ENCODE data around the gene TDRD7.

TDRD7 gene

GRCh38 chr9:97511655-97512427 lies 99.9 kb downstream of the TDRD7 start:
- DNase-seq = no peak

DNA sequence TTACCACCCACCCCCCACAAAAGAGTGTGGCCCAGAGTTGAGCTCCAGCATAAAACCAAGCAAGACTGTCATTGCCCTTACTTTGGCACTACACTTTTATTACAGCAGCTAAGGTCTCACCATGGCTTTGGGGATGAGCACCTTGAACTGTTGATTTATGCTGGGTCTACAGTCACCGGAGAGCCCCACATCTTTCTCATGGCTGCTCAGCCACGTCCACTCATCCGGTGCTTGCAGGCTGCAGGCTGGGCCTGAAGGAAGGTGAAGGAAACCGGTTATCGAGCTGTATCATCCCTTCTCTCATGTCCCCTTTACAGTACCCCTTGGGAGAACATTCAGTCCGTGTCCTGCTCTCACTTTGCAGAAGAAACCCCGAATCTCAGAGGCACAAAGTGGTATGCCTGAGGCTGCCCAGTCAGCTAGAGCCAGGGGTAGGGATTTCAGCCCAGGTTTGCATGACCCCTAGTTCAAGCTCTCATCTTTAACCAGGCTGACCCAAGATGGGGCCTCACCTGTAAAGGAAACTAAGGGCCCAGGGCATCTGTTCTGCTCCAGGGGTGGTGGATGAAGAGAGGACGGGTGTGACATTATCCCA lies 101.2 kb downstream of the TDRD7 start:
- no peak for DNase-seq

DNA sequence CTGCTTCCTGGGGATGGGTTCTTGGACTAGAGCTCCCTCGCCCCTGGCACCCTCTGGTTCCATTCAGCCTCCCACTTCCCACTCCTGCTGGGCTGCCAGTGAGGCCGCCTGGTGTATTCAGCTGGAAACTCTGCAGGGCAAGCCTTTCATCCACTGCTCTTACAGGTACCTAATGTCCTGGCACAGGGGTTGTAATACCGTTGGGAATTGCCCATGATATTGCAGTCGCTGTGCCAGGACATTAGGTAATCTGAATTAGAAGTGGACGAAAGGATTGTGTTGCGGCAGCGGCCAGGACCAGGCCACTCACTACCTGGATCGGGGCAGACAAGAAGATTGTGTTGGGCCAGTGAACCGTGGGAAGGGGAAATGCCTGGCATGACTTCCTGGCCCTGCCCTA lies 102.6 kb downstream of the TDRD7 start:
- DNase-seq = no peak

DNA sequence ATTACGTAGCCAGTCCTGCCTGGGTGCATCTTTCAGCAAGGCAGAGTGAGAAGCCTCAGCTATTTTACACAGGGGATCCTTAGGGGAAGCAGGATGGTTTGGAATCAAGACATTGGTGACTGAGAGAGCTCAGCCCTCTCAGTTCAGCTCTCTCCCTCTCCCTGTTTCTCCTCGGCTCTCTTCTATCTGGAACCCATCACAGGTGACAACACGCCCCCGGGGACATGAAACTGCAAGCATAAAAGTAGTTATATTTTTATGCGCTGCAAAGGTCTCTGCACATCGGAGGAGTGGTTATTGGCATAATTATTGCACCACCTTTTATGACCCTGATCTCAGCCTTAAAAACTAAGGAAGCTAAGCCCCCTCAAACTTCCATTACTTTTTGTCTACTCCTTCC lies 103.8 kb downstream of the TDRD7 start:
- DNase-seq = no peak

DNA sequence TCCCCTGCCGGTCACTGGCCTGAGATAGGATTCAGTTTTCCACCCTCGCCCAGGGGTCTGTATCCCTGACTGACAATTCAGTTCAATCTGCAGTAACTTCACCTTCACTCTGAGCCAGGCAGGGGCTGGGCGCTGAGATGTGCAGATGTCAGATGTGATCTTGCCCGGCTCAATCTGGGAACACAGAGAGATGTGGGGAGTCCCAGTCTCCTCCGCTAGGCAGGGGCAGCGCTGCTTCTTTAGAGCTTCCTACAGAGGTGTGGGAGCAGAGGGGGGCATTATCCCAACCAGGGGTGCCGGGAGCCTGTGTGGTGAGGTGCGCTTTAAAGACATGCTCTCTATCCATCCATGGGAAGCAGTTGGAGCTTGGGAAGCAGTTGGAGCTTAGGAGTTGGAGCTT lies 104.2 kb downstream of the TDRD7 start:
- DNase-seq = no peak

GRCh38 chr9:97517331-97518089 lies 105.6 kb downstream of the TDRD7 start:
- no peak for DNase-seq

DNA sequence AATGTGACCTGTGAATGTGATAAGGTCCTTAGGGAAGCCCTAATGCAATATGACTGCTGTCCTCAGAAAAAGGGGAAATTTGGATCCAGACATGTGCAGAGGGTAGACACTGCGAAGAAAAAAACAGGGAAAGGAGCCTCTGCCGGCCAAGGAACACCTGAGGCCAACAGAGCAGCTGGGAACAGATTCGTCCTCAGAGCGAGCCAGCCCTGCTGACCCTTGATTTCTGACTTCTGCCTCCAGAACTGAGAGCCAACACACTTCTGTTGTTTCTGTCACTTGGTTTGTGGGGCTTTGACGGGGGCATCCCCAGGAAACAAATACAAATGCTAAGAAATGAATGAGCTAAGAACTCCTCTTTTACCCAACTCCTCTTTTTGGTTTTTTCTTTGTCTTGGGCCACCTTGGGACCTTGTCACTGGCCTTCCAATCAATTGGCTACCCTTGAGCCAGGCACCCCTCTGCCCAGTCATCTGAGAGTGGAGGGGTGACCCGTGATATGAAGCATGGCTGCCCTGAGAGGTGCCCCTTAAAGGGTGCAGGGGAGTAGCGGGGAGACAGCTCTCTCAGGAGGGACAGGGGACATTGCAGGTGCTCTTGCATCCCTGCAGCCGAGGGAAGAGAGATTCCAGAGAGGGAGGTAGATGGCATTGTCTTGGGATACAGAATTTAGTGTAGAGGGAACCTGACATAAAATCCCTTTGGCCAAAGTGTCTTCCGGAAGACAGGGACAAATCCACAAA lies 106.4 kb downstream of the TDRD7 start:
- no peak for DNase-seq

- no peak for DNase-seq
Observed at GRCh38 chr9:97518909-97519307, 107.0 kb downstream of the TDRD7 start.

- DNase-seq = no peak
Observed at GRCh38 chr9:97519441-97519970, 107.6 kb downstream of the TDRD7 start.

DNA sequence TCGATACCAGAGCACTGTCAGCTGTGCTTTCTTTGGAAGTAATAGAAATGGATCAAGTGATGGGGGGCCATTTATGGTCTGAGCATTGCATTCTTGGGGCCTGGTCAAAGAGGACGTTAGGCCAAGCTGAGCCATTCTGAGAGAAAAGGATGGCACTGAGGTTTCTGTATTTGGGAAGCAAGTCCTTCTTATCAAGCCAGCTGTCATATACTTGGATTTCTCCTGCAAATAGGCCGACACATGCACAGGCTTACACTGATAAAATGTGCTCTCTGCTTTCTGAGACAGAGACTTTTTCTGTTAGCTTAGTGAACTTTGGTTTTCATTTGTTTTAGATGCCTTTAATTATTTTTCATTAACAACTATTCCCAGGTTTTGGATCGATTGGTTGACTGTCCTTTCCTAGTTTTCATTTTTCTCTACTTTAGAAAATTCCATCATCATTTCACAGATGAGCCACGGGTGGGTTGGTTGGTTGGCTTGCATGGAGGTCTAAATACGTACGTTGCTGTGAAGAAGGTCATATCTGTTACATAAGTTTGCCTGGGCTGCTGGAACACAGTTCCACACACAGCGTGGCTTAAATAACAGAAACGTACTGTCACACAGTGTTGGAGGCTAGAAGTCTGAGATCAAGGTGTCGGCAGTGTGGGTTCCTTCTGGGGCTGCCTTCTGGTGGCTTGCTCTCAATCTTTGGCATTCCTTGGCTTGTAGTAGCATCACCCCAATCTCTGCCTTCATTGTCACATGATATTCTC lies 109.9 kb downstream of the TDRD7 start:
- no peak for DNase-seq

DNA sequence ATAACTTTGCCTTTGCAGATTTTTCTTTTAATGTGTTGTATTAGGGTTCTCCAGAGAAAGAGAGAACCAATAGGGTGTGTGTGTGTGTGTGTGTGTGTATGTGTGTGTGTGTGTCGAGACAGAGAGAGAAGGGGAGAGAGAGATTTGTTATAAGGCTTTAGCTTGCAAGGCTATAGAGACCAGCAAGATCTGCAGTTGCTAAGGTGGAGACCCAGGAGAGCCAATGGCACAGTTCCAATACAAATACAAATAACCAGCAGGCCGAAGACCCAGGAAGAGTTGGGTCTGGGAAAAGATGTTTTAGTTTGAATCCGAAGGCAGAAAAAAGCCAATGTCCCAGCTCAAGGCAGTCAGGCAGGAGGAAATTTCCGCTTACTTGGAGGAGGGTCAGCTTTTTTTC lies 112.5 kb downstream of the TDRD7 start:
- DNase-seq = no peak

- DNase-seq = peak; percentile 5
Observed at GRCh38 chr9:97525451-97525850, 113.6 kb downstream of the TDRD7 start.

- DNase-seq = no peak
Observed at GRCh38 chr9:97526895-97527575, 115.1 kb downstream of the TDRD7 start.

GRCh38 chr9:97527626-97528528 lies 116.0 kb downstream of the TDRD7 start:
- no peak for DNase-seq

- no peak for DNase-seq
Observed at GRCh38 chr9:97528529-97529230, 116.8 kb downstream of the TDRD7 start.

DNA sequence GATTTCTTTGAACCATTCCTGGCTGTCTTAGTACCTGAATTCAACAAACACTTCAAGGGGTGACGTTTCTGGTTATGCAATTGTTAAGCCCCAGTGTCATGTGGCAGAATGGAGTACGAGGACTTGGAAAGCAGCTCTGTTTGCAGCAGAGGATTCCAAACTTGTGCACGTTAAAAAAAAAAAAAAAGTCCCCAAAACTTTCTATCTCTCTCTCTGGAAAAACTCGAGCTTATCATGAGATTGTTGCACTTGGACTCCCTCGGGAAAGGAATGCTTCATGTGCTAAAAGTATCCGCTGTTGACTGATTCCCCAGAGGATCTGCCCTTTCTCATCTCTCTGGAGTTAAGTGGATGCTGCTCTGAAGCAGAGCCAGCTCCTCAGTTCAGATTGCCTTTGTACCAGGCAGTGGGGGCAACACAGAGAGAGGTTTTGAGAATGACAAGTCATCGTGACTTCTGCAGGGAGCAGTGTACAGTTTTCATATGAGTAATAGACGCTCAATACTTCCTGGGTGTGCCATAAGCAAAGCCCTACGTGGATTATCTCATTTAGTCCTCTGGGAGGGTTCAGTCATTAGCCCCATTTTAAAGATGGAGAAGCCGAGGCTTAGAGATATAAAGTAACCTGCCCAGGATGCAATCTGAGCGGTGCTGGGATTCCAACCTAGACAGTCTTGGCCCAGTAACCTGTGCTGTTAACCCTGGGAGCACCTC lies 117.6 kb downstream of the TDRD7 start:
- DNase-seq = peak; percentile 21

GRCh38 chr9:97531888-97532376 lies 120.0 kb downstream of the TDRD7 start:
- no peak for DNase-seq

DNA sequence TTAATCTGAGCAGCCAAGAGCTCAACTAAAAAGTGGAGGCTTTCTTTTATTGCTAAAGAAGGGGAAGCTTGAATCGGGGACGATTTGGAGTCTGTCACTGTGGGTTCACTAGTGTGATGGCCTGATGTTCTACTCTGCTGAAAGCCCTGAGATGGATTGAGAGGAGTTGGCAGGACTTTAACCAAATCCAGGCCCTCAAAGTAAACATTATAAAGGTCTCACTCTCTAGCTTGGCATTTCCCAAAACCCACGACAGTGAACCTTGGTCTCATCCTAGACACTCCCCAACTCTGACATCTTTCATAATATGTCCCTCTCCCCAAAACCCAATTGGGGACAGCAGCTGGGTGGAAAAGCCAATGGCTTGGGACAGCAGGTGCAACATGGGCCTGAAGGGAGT lies 122.3 kb downstream of the TDRD7 start:
- no peak for DNase-seq

Measured in NCI-H2171 (cell line).